Smooth muscle cell (in vitro differentiated cells): Measurements from ENCODE around the gene RBBP5. TPM values are rescaled to one million over a fixed set of nuclear protein-coding genes. Genes with fewer than 3 reads are reported as not detected.
"Not testable (repeated sequence)": the region's sequence is repeated elsewhere in the genome, so short reads cannot be mapped to it uniquely, and the experiment has no call there.

Experiments
- DNase-seq: peaks from one replicate; lab custom pipeline; 2025; ENCODE audit not compliant: unreplicated experiment; lab: John Stamatoyannopoulos, UW
- H2AFZ ChIP-seq: fragments of 200-600 bp; sonication (generic); 2 replicates; pipeline ENCODE4 v1.6.0; 2016; ENCODE audit warnings: antibody characterized with exemption, low read depth, mild to moderate bottlenecking
- H3F3A ChIP-seq: fragments of 200-600 bp; sonication (generic); 2 replicates; pipeline ENCODE4 v1.6.0; 2017; ENCODE audit warnings: antibody characterized with exemption, low read depth
- H3K27ac ChIP-seq: fragments of 200-600 bp; sonication (generic); 2 replicates; pipeline ENCODE4 v1.5.1; 2016; ENCODE audit warnings: low read depth, mild to moderate bottlenecking
- H3K27me3 ChIP-seq: fragments of 200-600 bp; sonication (generic); 2 replicates; pipeline ENCODE4 v1.6.1; 2016; ENCODE audit warnings: low read depth, mild to moderate bottlenecking
- H3K36me3 ChIP-seq: fragments of 200-600 bp; sonication (generic); 2 replicates; pipeline ENCODE4 v1.5.1; 2016; ENCODE audit warnings: low read depth
- H3K4me1 ChIP-seq: fragments of 200-600 bp; sonication (generic); 2 replicates; pipeline ENCODE4 v1.5.1; 2016; ENCODE audit warnings: low read depth
- H3K4me2 ChIP-seq: fragments of 200-600 bp; sonication (generic); 2 replicates; pipeline ENCODE4 v1.6.0; 2016; ENCODE audit warnings: mild to moderate bottlenecking
- H3K4me3 ChIP-seq: fragments of 200-600 bp; sonication (generic); 2 replicates; pipeline ENCODE4 v1.5.1; 2016; ENCODE audit warnings: mild to moderate bottlenecking
- H3K79me2 ChIP-seq: fragments of 200-600 bp; sonication (generic); 2 replicates; pipeline ENCODE4 v1.6.0; 2016; ENCODE audit warnings: low read depth, mild to moderate bottlenecking
- H3K9ac ChIP-seq: fragments of 200-600 bp; sonication (generic); 2 replicates; pipeline ENCODE4 v1.6.0; 2016; ENCODE audit warnings: low read depth
- H3K9me3 ChIP-seq: fragments of 200-600 bp; sonication (generic); replicated peaks from 2 replicates; pipeline ENCODE4 v1.5.1; 2016; ENCODE audit warnings: low read depth
- H4K20me1 ChIP-seq: fragments of 200-600 bp; sonication (generic); 2 replicates; pipeline ENCODE4 v1.6.0; 2016; ENCODE audit warnings: low read depth
- WGBS: methylation state at CpG from one replicate; pipeline ENCODE4 v1.1.7; 2016; ENCODE audit warnings: low lambda C conversion rate; 5-methylcytosine and 5-hydroxymethylcytosine counted together
- polyA plus RNA-seq: library from polyadenylated mRNA; unstranded; fragments of >200 nt; fragmentation: Nextera tagmentation; extraction: Ambion mirVana; gene quantifications from 2 replicates; pipeline ENCODE4 v1.2.1, GENCODE V29; 2016
- total RNA-seq: library from RNA; depleted of rRNA; stranded (reverse); fragments of >200 nt; gene quantifications from 2 replicates; pipeline ENCODE4 v1.2.3, GENCODE V29; 2014
- TF ChIP-seq, protein P1 (sequence below): fragments of 200-600 bp; sonication (generic); IDR thresholded peaks from 2 replicates; pipeline ENCODE4 v1.5.1; 2017; ENCODE audit warnings: borderline replicate concordance, mild to moderate bottlenecking, antibody characterized with exemption; ENCODE audit not compliant: insufficient read depth, poor library complexity, severe bottlenecking

Gene RBBP5
- total and polyA plus RNA-seq, 2 experiments from 2014 or later = 12.8 to 18.8 TPM

GRCh38 chr1:205158048-205158616 lies 36.4 kb upstream of the RBBP5 start:
- Histone ChIP-seq H3K4me2 (no peak overlapping the region), H3K79me2 (no peaks in the 10 kb centered on the region), H3K27me3 (no peaks in the 10 kb centered on the region), H2AFZ (no peak overlapping the region), H3K36me3 (peaks cover 31% of the 10 kb centered on the region), H3K27ac (no peak overlapping the region), H3K9me3 (no peaks in the 10 kb centered on the region), H4K20me1 (no peaks in the 10 kb centered on the region), H3K9ac (no peak overlapping the region), H3K4me3 (no peak overlapping the region), H3F3A (no peaks in the 10 kb centered on the region), H3K4me1 (no peaks in the 10 kb centered on the region)
- no peak for DNase-seq
- WGBS = 94% methylated on average over 2 of the region's 2 CpGs
- TF ChIP-seq, protein P1, sequence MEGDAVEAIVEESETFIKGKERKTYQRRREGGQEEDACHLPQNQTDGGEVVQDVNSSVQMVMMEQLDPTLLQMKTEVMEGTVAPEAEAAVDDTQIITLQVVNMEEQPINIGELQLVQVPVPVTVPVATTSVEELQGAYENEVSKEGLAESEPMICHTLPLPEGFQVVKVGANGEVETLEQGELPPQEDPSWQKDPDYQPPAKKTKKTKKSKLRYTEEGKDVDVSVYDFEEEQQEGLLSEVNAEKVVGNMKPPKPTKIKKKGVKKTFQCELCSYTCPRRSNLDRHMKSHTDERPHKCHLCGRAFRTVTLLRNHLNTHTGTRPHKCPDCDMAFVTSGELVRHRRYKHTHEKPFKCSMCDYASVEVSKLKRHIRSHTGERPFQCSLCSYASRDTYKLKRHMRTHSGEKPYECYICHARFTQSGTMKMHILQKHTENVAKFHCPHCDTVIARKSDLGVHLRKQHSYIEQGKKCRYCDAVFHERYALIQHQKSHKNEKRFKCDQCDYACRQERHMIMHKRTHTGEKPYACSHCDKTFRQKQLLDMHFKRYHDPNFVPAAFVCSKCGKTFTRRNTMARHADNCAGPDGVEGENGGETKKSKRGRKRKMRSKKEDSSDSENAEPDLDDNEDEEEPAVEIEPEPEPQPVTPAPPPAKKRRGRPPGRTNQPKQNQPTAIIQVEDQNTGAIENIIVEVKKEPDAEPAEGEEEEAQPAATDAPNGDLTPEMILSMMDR = no peak

DNA sequence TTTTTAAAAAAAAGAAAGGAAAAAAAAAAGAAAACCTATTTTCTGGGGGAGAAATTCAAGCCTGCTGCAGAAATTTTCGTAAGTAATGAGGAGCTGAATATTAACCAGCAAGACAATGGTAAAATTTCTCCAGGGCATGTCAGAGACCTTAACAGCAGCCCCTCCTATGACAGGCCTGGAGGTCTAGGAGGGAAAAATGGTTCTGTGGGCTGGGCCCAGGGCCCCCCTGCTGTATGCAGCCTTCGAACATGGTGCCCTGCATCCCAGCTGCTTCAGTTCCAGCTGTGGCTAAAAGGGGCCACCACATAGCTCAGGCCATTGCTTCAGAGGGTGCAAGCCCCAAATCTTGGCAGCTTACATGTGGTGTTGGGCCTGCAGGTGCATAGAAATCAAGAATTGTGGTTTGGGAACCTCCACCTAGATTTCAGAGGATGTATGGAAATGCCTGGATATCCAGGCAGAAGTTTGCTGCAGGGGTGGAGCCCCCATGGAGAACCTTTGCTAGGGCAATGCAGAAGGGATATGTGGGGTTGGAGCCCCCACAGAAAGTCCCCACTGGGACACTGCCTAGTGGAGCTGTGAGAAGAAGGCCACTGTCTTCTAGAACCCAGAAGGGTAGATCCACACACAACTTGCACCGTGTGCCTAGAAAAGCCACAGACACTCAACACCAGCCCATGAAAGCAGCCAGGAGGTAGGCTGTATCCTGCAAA lies 34.0 kb upstream of the RBBP5 start:
- H3K27ac ChIP-seq, H4K20me1 ChIP-seq, DNase-seq, H3K79me2 ChIP-seq, H3F3A ChIP-seq, H2AFZ ChIP-seq, H3K4me3 ChIP-seq, H3K27me3 ChIP-seq, H3K9me3 ChIP-seq, H3K4me2 ChIP-seq, H3K9ac ChIP-seq, H3K4me1 ChIP-seq: not testable (repeated sequence)
- H3K36me3 ChIP-seq = peaks cover 22% of the 10 kb centered on the region
- WGBS = 100% methylated on average over 3 of the region's 3 CpGs

GRCh38 chr1:205152505-205152904 lies 30.7 kb upstream of the RBBP5 start:
- Histone ChIP-seq H3K9me3 (no peaks in the 10 kb centered on the region), H3K9ac (no peak overlapping the region), H3K27me3 (no peaks in the 10 kb centered on the region), H3F3A (no peaks in the 10 kb centered on the region), H3K36me3 (peaks cover 7% of the 10 kb centered on the region), H4K20me1 (no peaks in the 10 kb centered on the region), H2AFZ (no peak overlapping the region), H3K4me1 (no peaks in the 10 kb centered on the region), H3K79me2 (no peaks in the 10 kb centered on the region), H3K4me3 (no peak overlapping the region), H3K27ac (no peak overlapping the region), H3K4me2 (no peak overlapping the region)
- TF ChIP-seq, protein P1 = no peak
- 97% methylated on average over 4 of the region's 4 CpGs for WGBS
- no peak for DNase-seq

GRCh38 chr1:205150651-205151428 lies 29.1 kb upstream of the RBBP5 start:
- WGBS = 86% methylated on average over 5 of the region's 5 CpGs
- Histone ChIP-seq H3K9me3 (no peaks in the 10 kb centered on the region), H4K20me1 (no peaks in the 10 kb centered on the region), H3K27ac (no peak overlapping the region), H3K36me3 (no peaks in the 10 kb centered on the region), H3K4me2 (no peak overlapping the region), H3K9ac (no peak overlapping the region), H3K79me2 (no peaks in the 10 kb centered on the region), H3K4me3 (no peak overlapping the region), H3K4me1 (no peaks in the 10 kb centered on the region), H3K27me3 (no peaks in the 10 kb centered on the region), H2AFZ (no peak overlapping the region), H3F3A (no peaks in the 10 kb centered on the region)
- DNase-seq = no peak
- TF ChIP-seq, protein P1 = no peak
